Measurements from ENCODE around the gene RABGAP1L.

DNA sequence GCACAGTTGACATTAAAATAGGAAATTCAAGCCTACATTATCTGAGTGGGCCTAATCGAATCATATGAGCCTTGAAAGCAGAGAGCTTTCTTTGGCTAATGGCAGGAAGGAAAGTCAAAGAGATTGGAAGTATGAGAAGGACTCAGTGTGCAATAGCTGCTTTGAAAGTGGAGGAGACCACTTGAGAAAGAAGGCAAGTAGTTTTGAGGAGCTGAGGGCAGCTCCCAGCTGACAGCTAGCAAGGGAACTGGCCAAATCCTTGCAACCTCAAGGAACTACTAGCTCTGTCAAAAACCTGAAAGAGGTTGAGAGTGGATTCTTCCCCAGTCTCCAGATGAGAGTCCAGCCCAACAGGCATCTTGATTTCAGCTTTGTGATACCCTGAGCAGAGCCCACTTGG, 691.4 kb downstream of the RABGAP1L start:
- TF ChIP-seq, protein P1, sequence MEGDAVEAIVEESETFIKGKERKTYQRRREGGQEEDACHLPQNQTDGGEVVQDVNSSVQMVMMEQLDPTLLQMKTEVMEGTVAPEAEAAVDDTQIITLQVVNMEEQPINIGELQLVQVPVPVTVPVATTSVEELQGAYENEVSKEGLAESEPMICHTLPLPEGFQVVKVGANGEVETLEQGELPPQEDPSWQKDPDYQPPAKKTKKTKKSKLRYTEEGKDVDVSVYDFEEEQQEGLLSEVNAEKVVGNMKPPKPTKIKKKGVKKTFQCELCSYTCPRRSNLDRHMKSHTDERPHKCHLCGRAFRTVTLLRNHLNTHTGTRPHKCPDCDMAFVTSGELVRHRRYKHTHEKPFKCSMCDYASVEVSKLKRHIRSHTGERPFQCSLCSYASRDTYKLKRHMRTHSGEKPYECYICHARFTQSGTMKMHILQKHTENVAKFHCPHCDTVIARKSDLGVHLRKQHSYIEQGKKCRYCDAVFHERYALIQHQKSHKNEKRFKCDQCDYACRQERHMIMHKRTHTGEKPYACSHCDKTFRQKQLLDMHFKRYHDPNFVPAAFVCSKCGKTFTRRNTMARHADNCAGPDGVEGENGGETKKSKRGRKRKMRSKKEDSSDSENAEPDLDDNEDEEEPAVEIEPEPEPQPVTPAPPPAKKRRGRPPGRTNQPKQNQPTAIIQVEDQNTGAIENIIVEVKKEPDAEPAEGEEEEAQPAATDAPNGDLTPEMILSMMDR (conservative IDR thresholded peaks at IDR 0.05) = no peak
- TF ChIP-seq ZFX (IDR thresholded peaks at IDR 0.05) = no peak

Data from C4-2B (cell line).